Loucy (cell line): Measurements from ENCODE around the gene DNAJB12.

Experiments used
- CTCF ChIP-seq: fragments of 200-600 bp; sonication (generic); conservative IDR thresholded peaks from 2 replicates; pipeline ENCODE4 v1.5.1; 2014; ENCODE audit warnings: mild to moderate bottlenecking, antibody characterized with exemption, low read length
- EZH2phosphoT487 ChIP-seq: fragments of 200-600 bp; IDR thresholded peaks from 2 replicates; pipeline ENCODE4 v1.6.1; 2018; ENCODE audit warnings: antibody characterized with exemption, mild to moderate bottlenecking, moderate library complexity, borderline replicate concordance

- TF ChIP-seq CTCF = no peak
- TF ChIP-seq EZH2phosphoT487 = no peak
Observed at GRCh38 chr10:72322280-72323058, 32.2 kb downstream of the DNAJB12 start.
